Glutamatergic neuron (in vitro differentiated cells): ENCODE data around the gene FGF8. TPM values are rescaled to one million over a fixed set of nuclear protein-coding genes. Genes with fewer than 3 reads are reported as not detected.

ENCODE experiments used
- DNase-seq: peaks from one replicate; pipeline ENCODE4 v3.0.0; 2022
- H3K27ac Mint-ChIP-seq: one replicate; pipeline ENCODE4 v1.8.0; 2020; ENCODE audit warnings: mild to moderate bottlenecking, mixed read lengths, inconsistent platforms; ENCODE audit not compliant: unreplicated experiment
- H3K27me3 Mint-ChIP-seq: one replicate; pipeline ENCODE4 v1.8.0; 2020; ENCODE audit warnings: mild to moderate bottlenecking, moderate library complexity, mixed read lengths, inconsistent platforms; ENCODE audit not compliant: unreplicated experiment
- H3K36me3 Mint-ChIP-seq: one replicate; pipeline ENCODE4 v1.8.0; 2020; ENCODE audit warnings: mild to moderate bottlenecking, mixed read lengths, inconsistent platforms; ENCODE audit not compliant: unreplicated experiment
- H3K4me1 Mint-ChIP-seq: one replicate; pipeline ENCODE4 v1.8.0; 2020; ENCODE audit warnings: mild to moderate bottlenecking, low read depth, mixed read lengths, inconsistent platforms; ENCODE audit not compliant: unreplicated experiment
- H3K4me3 Mint-ChIP-seq: one replicate; pipeline ENCODE4 v1.8.0; 2020; ENCODE audit warnings: mild to moderate bottlenecking, mixed read lengths, inconsistent platforms; ENCODE audit not compliant: unreplicated experiment
- H3K9me3 Mint-ChIP-seq: one replicate; pipeline ENCODE4 v1.8.0; 2020; ENCODE audit warnings: mild to moderate bottlenecking, moderate library complexity, mixed read lengths, inconsistent platforms; ENCODE audit not compliant: unreplicated experiment
- CTCF ChIP-seq: fragments of 200-600 bp; sonication (generic); IDR thresholded peaks from one replicate; pipeline ENCODE4 v1.5.0; 2021; ENCODE audit not compliant: partially characterized antibody, unreplicated experiment
- total RNA-seq: library from RNA; stranded (reverse); fragmentation: NEBNext Ultra II Directional; extraction: Animal tissue kit (Norgen Biotek cat#: 25700); gene quantifications from one replicate; pipeline ENCODE4 v1.2.1, GENCODE V29; 2021; ENCODE audit not compliant: unreplicated experiment

The FGF8 gene
- total RNA-seq, 1 donor from 2014 or later, result 1.1 TPM

- H3K9me3 Mint-ChIP-seq, result peaks cover 10% of the 10 kb centered on the region
- DNase-seq, result no peak
- TF ChIP-seq CTCF, result no peak
- H3K27me3 Mint-ChIP-seq, result peaks cover 13% of the 10 kb centered on the region
- peaks cover 14% of the 10 kb centered on the region for H3K4me1 Mint-ChIP-seq
- no peaks in the 10 kb centered on the region for H3K36me3 Mint-ChIP-seq
- no peak overlapping the region for H3K4me3 Mint-ChIP-seq
- peak overlapping the region; percentile 28 for H3K27ac Mint-ChIP-seq
Measured at GRCh38 chr10:101785801-101786200, 9.9 kb upstream of the FGF8 start.

- H3K36me3 Mint-ChIP-seq, result no peaks in the 10 kb centered on the region
- peaks cover 13% of the 10 kb centered on the region for H3K9me3 Mint-ChIP-seq
- peaks cover 17% of the 10 kb centered on the region for H3K4me1 Mint-ChIP-seq
- peaks cover 15% of the 10 kb centered on the region for H3K27me3 Mint-ChIP-seq
- H3K4me3 Mint-ChIP-seq, result peak overlapping the region; percentile 28
- TF ChIP-seq CTCF, result no peak
- no peak overlapping the region for H3K27ac Mint-ChIP-seq
- DNase-seq, result no peak
Measured at GRCh38 chr10:101784558-101784957, 8.6 kb upstream of the FGF8 start.

- DNase-seq, result no peak
- Mint-ChIP-seq H3K4me3 (peak overlapping the region; percentile 98), H3K27me3 (peaks cover 16% of the 10 kb centered on the region), H3K9me3 (peaks cover 15% of the 10 kb centered on the region), H3K27ac (peak overlapping the region; percentile 76), H3K4me1 (peaks cover 20% of the 10 kb centered on the region), H3K36me3 (no peaks in the 10 kb centered on the region)
- no peak for TF ChIP-seq CTCF
Measured at GRCh38 chr10:101783736-101784118, 7.8 kb upstream of the FGF8 start.

- Mint-ChIP-seq H3K4me3 (peak within 1 kb of the TSS; percentile 98), H3K27me3 (peaks cover 17% of the 10 kb centered on the region), H3K9me3 (peaks cover 16% of the 10 kb centered on the region), H3K36me3 (no peaks in the 10 kb centered on the region), H3K4me1 (peaks cover 21% of the 10 kb centered on the region), H3K27ac (peak within 1 kb of the TSS; percentile 76)
- TF ChIP-seq CTCF, result no peak
- peak; percentile 92 for DNase-seq
Measured at GRCh38 chr10:101782811-101783735, 7.2 kb upstream of the FGF8 start, which contains the start of gene NPM3. Gene NPM3, minus strand, starts transcription at chr10:101783446. Its CDS starts 56 bp downstream, at chr10:101783390.
